IMR-90 (cell line): ENCODE measurements around the gene OR52I2. TPM values are rescaled to one million over a fixed set of nuclear protein-coding genes. Genes with fewer than 3 reads are reported as not detected.

Source experiments
- CHD1 ChIP-seq: IDR thresholded peaks from 2 replicates; pipeline ENCODE4 v1.6.1; 2012; ENCODE audit warnings: low read depth, low read length, improper control_type of control experiment
- FOS ChIP-seq: fragments of 150-350 bp; IDR thresholded peaks from 2 replicates; pipeline ENCODE4 v1.6.1; 2016; ENCODE audit warnings: low read depth, low read length
- MXI1 ChIP-seq: IDR thresholded peaks from 2 replicates; pipeline ENCODE4 v1.6.1; 2012; ENCODE audit warnings: low read depth, mild to moderate bottlenecking, low read length, moderate library complexity, borderline replicate concordance
- SMC3 ChIP-seq: fragments of 150-350 bp; IDR thresholded peaks from 2 replicates; pipeline ENCODE4 v1.6.1; 2016; ENCODE audit warnings: low read depth, mild to moderate bottlenecking, antibody characterized with exemption, low read length, moderate library complexity
- polyA plus RNA-seq, 3 experiments: library from polyadenylated mRNA; depleted of rRNA; stranded (reverse); fragments of >200 nt; gene quantifications; 2 replicates each; pipeline ENCODE4 v1.2.3, GENCODE V29; 2012; ENCODE audit warnings: low replicate concordance in 1 of 3
- total RNA-seq: library from RNA; depleted of rRNA; stranded (reverse); fragments of >200 nt; gene quantifications from 2 replicates; pipeline ENCODE4 v1.2.3, GENCODE V29; 2012; rRNA removed

Gene OR52I2
- total and polyA plus RNA-seq, 2 of the 4 experiments (the other 2 are of a cell fraction): not detected

- TF ChIP-seq SMC3 (no peak), MXI1 (no peak), CHD1 (no peak), FOS (no peak)
Observed at GRCh38 chr11:4642043-4642442, 60.5 kb downstream of the OR52I2 start (continued).

Other genes starting within 250 kb of the OR52I2 start
- not detected in 2 replicates for gene OR52B4, start 213.4 kb upstream of the OR52I2 start, total RNA-seq
- not detected in 2 replicates for gene OR52B4, start 213.4 kb upstream of the OR52I2 start, polyA plus RNA-seq (2012; rRNA removed)
- 18.6 and 19.2 TPM in 2 replicates for gene TRIM21, start 188.0 kb upstream of the OR52I2 start, total RNA-seq
- 13.5 and 13.9 TPM in 2 replicates for gene TRIM21, start 188.0 kb upstream of the OR52I2 start, polyA plus RNA-seq (2012; rRNA removed)
- not detected in 2 replicates for gene OR52K2, start 132.4 kb upstream of the OR52I2 start, total RNA-seq
- not detected in 2 replicates for gene OR52K2, start 132.4 kb upstream of the OR52I2 start, polyA plus RNA-seq (2012; rRNA removed)
- not detected in 2 replicates for gene OR52K1, start 99.1 kb upstream of the OR52I2 start, total RNA-seq
- gene OR52K1, start 99.1 kb upstream of the OR52I2 start, polyA plus RNA-seq (2012; rRNA removed): not detected in 2 replicates
- gene OR52M1, start 36.6 kb upstream of the OR52I2 start, total RNA-seq: not detected in 2 replicates
- gene OR52M1, start 36.6 kb upstream of the OR52I2 start, polyA plus RNA-seq (2012; rRNA removed): not detected in 2 replicates
- gene OR52I1, start 12.3 kb downstream of the OR52I2 start, total RNA-seq: not detected in 2 replicates
- not detected in 2 replicates for gene OR52I1, start 12.3 kb downstream of the OR52I2 start, polyA plus RNA-seq (2012; rRNA removed)
- gene TRIM68, start 26.5 kb downstream of the OR52I2 start, total RNA-seq: 8.1 and 8.4 TPM in 2 replicates
- gene TRIM68, start 26.5 kb downstream of the OR52I2 start, polyA plus RNA-seq (2012; rRNA removed): 6.5 and 8.1 TPM in 2 replicates
- gene OR51D1, start 55.7 kb downstream of the OR52I2 start, total RNA-seq: not detected in 2 replicates
- gene OR51D1, start 55.7 kb downstream of the OR52I2 start, polyA plus RNA-seq (2012; rRNA removed): not detected in 2 replicates
- not detected in 2 replicates for gene OR51E1, start 62.2 kb downstream of the OR52I2 start, total RNA-seq
- gene OR51E1, start 62.2 kb downstream of the OR52I2 start, polyA plus RNA-seq (2012; rRNA removed): 0.02 TPM in 1 of 2 replicates, not detected in the other
- gene OR51E2, start 116.1 kb downstream of the OR52I2 start, total RNA-seq: 0.56 and 0.72 TPM in 2 replicates
- 0.83 and 1.3 TPM in 2 replicates for gene OR51E2, start 116.1 kb downstream of the OR52I2 start, polyA plus RNA-seq (2012; rRNA removed)
- gene MMP26, start 123.0 kb downstream of the OR52I2 start, total RNA-seq: not detected in 2 replicates
- not detected in 2 replicates for gene MMP26, start 123.0 kb downstream of the OR52I2 start, polyA plus RNA-seq (2012; rRNA removed)
- gene OR51F1, start 188.2 kb downstream of the OR52I2 start, total RNA-seq: not detected in 2 replicates
- gene OR51F1, start 188.2 kb downstream of the OR52I2 start, polyA plus RNA-seq (2012; rRNA removed): not detected in 2 replicates
- gene OR52R1, start 222.6 kb downstream of the OR52I2 start, total RNA-seq: not detected in 2 replicates
- gene OR52R1, start 222.6 kb downstream of the OR52I2 start, polyA plus RNA-seq (2012; rRNA removed): not detected in 2 replicates
- under 0.01 and 0.18 TPM in 2 replicates for gene OR51F2, start 239.6 kb downstream of the OR52I2 start, total RNA-seq
- gene OR51F2, start 239.6 kb downstream of the OR52I2 start, polyA plus RNA-seq (2012; rRNA removed): not detected in 2 replicates